PC-3 (cell line): ENCODE data around the gene SPATA19. TPM values are rescaled to one million over a fixed set of nuclear protein-coding genes. Genes with fewer than 3 reads are reported as not detected.

Experiments
- ATAC-seq: fragments of 200-7000 bp; cut with Tn5 transposase; 2 replicates; pipeline ENCODE4 v1.9.1; 2020; ENCODE audit warnings: mild to moderate bottlenecking, moderate library complexity
- BruUV-seq: library from RNA; stranded (reverse); fragments of 400-500 nt; replicated peaks from 2 replicates; lab custom pipeline; 2021; lab: Mats Ljungman, UMichigan
- CTCF ChIA-PET: fragments of 300-600 bp; sonication (Branson Sonifier 250); formaldehyde crosslinking; loops from one replicate; lab custom pipeline; 2022; ENCODE audit warnings: antibody characterized with exemption; lab: Charles Lee
- POLR2A ChIA-PET: fragments of 300-600 bp; sonication (Branson Sonifier 250); formaldehyde crosslinking; loops from one replicate; lab custom pipeline; 2022; ENCODE audit warnings: antibody characterized with exemption; ENCODE audit not compliant: unreplicated experiment; lab: Charles Lee
- DNase-seq: peaks from one replicate; pipeline ENCODE4 v3.0.0-alpha.2; 2015
- H2AFZ ChIP-seq: fragments of 300-600 bp; sonication (generic); 2 replicates; pipeline ENCODE4 v1.6.0; 2016; ENCODE audit warnings: antibody characterized with exemption, low read length
- H3F3A ChIP-seq: fragments of 300-600 bp; sonication (generic); one replicate; pipeline ENCODE4 v1.6.0; 2017; ENCODE audit warnings: antibody characterized with exemption, low read length, control low read depth, mild to moderate bottlenecking; ENCODE audit not compliant: unreplicated experiment
- H3K27ac ChIP-seq: fragments of 300-600 bp; sonication (generic); 2 replicates; pipeline ENCODE4 v1.5.1; 2016; ENCODE audit warnings: mild to moderate bottlenecking, low read length
- H3K27me3 ChIP-seq: fragments of 300-600 bp; sonication (generic); 2 replicates; pipeline ENCODE4 v1.6.1; 2016; ENCODE audit warnings: low read length, mixed read lengths
- H3K36me3 ChIP-seq: fragments of 300-600 bp; sonication (generic); 2 replicates; pipeline ENCODE4 v1.6.1; 2016; ENCODE audit warnings: low read depth, mixed run types, low read length, mixed read lengths
- H3K4me1 ChIP-seq: fragments of 300-600 bp; sonication (generic); 2 replicates; pipeline ENCODE4 v1.5.1; 2016; ENCODE audit warnings: low read length; ENCODE audit not compliant: insufficient read depth
- H3K4me2 ChIP-seq: fragments of 300-600 bp; sonication (generic); 2 replicates; pipeline ENCODE4 v1.6.0; 2016; ENCODE audit warnings: low read length
- H3K4me3 ChIP-seq: fragments of 300-600 bp; sonication (generic); 2 replicates; pipeline ENCODE4 v1.5.1; 2016; ENCODE audit warnings: mild to moderate bottlenecking, low read length, mixed read lengths
- H3K79me2 ChIP-seq: fragments of 300-600 bp; sonication (generic); 2 replicates; pipeline ENCODE4 v1.6.1; 2017; ENCODE audit warnings: low read length, mixed read lengths
- H3K9ac ChIP-seq: fragments of 300-600 bp; sonication (generic); 2 replicates; pipeline ENCODE4 v1.6.0; 2016; ENCODE audit warnings: mild to moderate bottlenecking, low read length
- H3K9me2 ChIP-seq: fragments of 300-600 bp; sonication (generic); replicated peaks from 2 replicates; pipeline ENCODE4 v1.6.1; 2016; ENCODE audit warnings: mixed run types, low read length, mixed read lengths
- H3K9me3 ChIP-seq: fragments of 300-600 bp; sonication (generic); 2 replicates; pipeline ENCODE4 v1.6.1; 2016; ENCODE audit warnings: low read length, mixed read lengths
- H4K20me1 ChIP-seq: fragments of 300-600 bp; sonication (generic); 2 replicates; pipeline ENCODE4 v1.6.1; 2016; ENCODE audit warnings: low read length, mixed read lengths
- EZH2 ChIP-seq: fragments of 300-600 bp; sonication (generic); IDR thresholded peaks from one replicate; pipeline ENCODE4 v1.6.1; 2017; ENCODE audit warnings: antibody characterized with exemption, mild to moderate bottlenecking, low read length; ENCODE audit not compliant: unreplicated experiment
- EZH2phosphoT487 ChIP-seq: fragments of 300-600 bp; sonication (generic); IDR thresholded peaks from 2 replicates; pipeline ENCODE4 v1.6.1; 2018; ENCODE audit warnings: mild to moderate bottlenecking, antibody characterized with exemption, low read length, borderline replicate concordance
- intact Hi-C: fragments of 100-400 bp; cut with micrococcal nuclease; formaldehyde crosslinking; loops from 2 replicates; pipeline ENCODE4 v1.9.0; 2023
- total RNA-seq: library from RNA; depleted of rRNA; stranded (reverse); fragments of >200 nt; gene quantifications from 2 replicates; pipeline ENCODE4 v1.2.3, GENCODE V29; 2014
- TF ChIP-seq, protein P1 (sequence below): fragments of 300-600 bp; sonication (generic); conservative IDR thresholded peaks from 2 replicates; pipeline ENCODE4 v1.5.1; 2017; ENCODE audit warnings: antibody characterized with exemption, low read depth, mild to moderate bottlenecking, low read length

Gene SPATA19
- total RNA-seq, 1 experiment from 2014 or later = not detected

DNA sequence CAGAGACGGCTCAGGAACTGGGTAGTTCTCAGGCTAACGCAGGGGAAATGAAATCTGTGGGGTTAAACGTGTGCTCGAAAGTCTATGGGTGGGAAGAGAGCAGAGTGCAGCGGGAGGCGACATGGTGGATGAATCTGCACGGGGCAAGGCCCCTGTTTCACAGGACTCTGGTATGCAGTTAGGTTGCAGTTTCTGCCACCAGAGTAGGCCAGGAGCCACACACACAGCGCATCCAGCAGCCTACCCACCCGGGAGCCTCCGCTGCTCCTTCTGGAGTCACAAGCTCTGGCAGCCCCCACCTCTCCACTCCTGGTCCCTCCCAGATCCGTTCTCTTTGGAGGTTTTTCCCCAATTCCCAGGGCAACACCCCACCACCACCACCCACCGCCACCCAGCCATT lies 27.0 kb downstream of the SPATA19 start:
- no peaks in the 10 kb centered on the region for H3K79me2 ChIP-seq
- H4K20me1 ChIP-seq = no peaks in the 10 kb centered on the region
- no peak overlapping the region for H3K9ac ChIP-seq
- CTCF ChIA-PET = no interaction called here
- H3K4me2 ChIP-seq = no peak overlapping the region
- no peaks in the 10 kb centered on the region for H3K27me3 ChIP-seq
- POLR2A ChIA-PET = no interaction called here
- H3F3A ChIP-seq = no peaks in the 10 kb centered on the region
- H3K4me1 ChIP-seq = no peaks in the 10 kb centered on the region
- no TSS peak for BruUV-seq
- 0 out of 2 replicates have a peak, but pooled peaks cover 4% of the 10 kb centered on the region for H3K9me3 ChIP-seq
- no peak for TF ChIP-seq EZH2
- TF ChIP-seq, protein P1, sequence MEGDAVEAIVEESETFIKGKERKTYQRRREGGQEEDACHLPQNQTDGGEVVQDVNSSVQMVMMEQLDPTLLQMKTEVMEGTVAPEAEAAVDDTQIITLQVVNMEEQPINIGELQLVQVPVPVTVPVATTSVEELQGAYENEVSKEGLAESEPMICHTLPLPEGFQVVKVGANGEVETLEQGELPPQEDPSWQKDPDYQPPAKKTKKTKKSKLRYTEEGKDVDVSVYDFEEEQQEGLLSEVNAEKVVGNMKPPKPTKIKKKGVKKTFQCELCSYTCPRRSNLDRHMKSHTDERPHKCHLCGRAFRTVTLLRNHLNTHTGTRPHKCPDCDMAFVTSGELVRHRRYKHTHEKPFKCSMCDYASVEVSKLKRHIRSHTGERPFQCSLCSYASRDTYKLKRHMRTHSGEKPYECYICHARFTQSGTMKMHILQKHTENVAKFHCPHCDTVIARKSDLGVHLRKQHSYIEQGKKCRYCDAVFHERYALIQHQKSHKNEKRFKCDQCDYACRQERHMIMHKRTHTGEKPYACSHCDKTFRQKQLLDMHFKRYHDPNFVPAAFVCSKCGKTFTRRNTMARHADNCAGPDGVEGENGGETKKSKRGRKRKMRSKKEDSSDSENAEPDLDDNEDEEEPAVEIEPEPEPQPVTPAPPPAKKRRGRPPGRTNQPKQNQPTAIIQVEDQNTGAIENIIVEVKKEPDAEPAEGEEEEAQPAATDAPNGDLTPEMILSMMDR = no peak
- no peak for TF ChIP-seq EZH2phosphoT487
- no peak for ATAC-seq
- intact Hi-C loops = no loop called here
- no peak overlapping the region for H3K27ac ChIP-seq
- no peaks in the 10 kb centered on the region for H3K36me3 ChIP-seq
- no peak overlapping the region for H3K4me3 ChIP-seq
- DNase-seq = no peak
- H3K9me2 ChIP-seq = no peaks in the 10 kb centered on the region
- no peak overlapping the region for H2AFZ ChIP-seq

DNA sequence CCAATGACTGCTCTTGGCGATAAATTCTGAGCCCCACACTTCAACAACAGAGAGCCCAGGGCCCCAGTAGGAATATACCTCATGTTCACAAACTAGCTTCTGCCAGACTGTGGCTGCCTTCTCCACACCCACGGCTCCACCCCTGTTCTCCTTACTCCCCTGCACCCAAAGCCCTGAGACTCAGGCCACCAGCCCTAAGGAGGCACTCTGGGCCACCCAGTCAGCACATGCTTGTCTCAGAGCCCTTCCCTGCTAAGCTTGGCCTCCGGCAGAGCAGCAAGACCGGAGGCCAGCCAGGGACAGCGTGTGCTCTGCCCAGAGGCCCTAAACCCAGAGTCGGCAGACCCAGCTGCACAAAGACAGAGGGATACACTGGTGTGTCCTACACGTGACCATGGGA lies 27.9 kb downstream of the SPATA19 start:
- Histone ChIP-seq H3K36me3 (no peaks in the 10 kb centered on the region), H3K9me2 (no peaks in the 10 kb centered on the region), H3K4me2 (no peak overlapping the region), H3K4me3 (no peak overlapping the region), H3K79me2 (no peaks in the 10 kb centered on the region), H3K27me3 (no peaks in the 10 kb centered on the region), H3K4me1 (no peaks in the 10 kb centered on the region), H3K9ac (no peak overlapping the region), H3K9me3 (0 out of 2 replicates have a peak, but pooled peaks cover under 1% of the 10 kb centered on the region), H2AFZ (no peak overlapping the region), H3K27ac (no peak overlapping the region), H4K20me1 (no peaks in the 10 kb centered on the region), H3F3A (no peaks in the 10 kb centered on the region)
- ChIA-PET CTCF (no interaction called here), POLR2A (no interaction called here)
- intact Hi-C loops = no loop called here
- DNase-seq = no peak
- no peak for ATAC-seq
- TF ChIP-seq, protein P1 = no peak
- TF ChIP-seq EZH2phosphoT487 (no peak), EZH2 (no peak)
- BruUV-seq = no TSS peak

DNA sequence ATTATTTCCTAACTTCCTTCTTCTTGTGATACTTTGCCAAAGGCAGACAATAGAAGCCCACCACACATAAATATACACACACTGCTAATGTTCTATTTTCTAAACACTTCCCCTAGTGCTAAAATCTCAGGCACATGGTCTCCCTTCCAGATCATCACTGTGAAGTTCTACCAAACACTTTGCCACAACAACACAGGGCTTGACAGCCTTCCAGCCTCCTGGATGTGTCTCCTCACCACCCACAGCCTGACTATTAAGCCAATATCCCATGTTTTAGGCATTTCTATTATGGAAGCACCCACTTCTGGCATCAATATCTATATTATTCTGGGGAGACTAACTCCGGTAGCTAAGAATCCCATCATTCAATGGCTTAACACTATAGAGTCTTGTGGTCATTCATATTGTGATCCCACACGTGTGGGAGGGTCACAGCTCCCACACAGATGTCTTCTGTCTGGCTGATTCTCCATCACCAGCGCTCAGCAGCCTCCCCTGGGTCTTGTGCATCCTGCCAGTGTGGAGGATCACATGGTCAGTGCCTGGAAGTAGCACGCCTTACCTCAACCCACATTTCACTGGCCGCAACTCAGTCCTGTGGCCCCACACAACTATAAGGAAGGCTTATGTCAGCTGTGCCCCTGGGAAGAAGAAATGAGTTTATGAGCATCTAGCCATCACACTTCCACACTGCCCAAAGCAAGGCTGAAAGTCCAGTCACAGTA lies 29.0 kb downstream of the SPATA19 start:
- ATAC-seq = no peak
- intact Hi-C loops = no loop called here
- no peaks in the 10 kb centered on the region for H3K9me3 ChIP-seq
- no peaks in the 10 kb centered on the region; the same call in 1 of the 2 replicates for H3K27me3 ChIP-seq
- no peaks in the 10 kb centered on the region for H4K20me1 ChIP-seq
- H3K79me2 ChIP-seq = no peaks in the 10 kb centered on the region
- DNase-seq = no peak
- ChIA-PET POLR2A (no interaction called here), CTCF (no interaction called here)
- no peak overlapping the region for H3K4me2 ChIP-seq
- TF ChIP-seq EZH2phosphoT487 (no peak), EZH2 (no peak)
- TF ChIP-seq, protein P1 = no peak
- H3K4me3 ChIP-seq = no peak overlapping the region
- no peak overlapping the region for H3K27ac ChIP-seq
- H3F3A ChIP-seq = no peaks in the 10 kb centered on the region
- no peak overlapping the region for H3K9ac ChIP-seq
- no TSS peak for BruUV-seq
- H3K9me2 ChIP-seq = no peaks in the 10 kb centered on the region
- H3K36me3 ChIP-seq = no peaks in the 10 kb centered on the region
- H2AFZ ChIP-seq = no peak overlapping the region
- no peaks in the 10 kb centered on the region for H3K4me1 ChIP-seq
